H1 (cell line): Measurements from ENCODE around the gene LRRC2. TPM values are rescaled to one million over a fixed set of nuclear protein-coding genes. Genes with fewer than 3 reads are reported as not detected.

ENCODE experiments used
- CTCF ChIA-PET: fragments of 300-600 bp; sonication (Branson Sonifier 250); formaldehyde crosslinking; loops from one replicate; lab custom pipeline; 2021; ENCODE audit not compliant: partially characterized antibody; lab: Charles Lee
- POLR2A ChIA-PET: fragments of 300-600 bp; sonication (Branson Sonifier 250); formaldehyde crosslinking; loops from one replicate; lab custom pipeline; 2021; ENCODE audit warnings: inconsistent platforms; ENCODE audit not compliant: partially characterized antibody; lab: Charles Lee
- DNase-seq, 2 experiments: peaks; one replicate each; pipeline versions ENCODE4 v3.0.0 to v3.0.0-alpha.2; 2010 to 2022; ENCODE audit warnings: low spot score in 2 of 2, low read depth in 1 of 2, mixed read lengths in 1 of 2
- FAIRE-seq: peaks from 2 replicates; lab custom pipeline; 2011; peaks lifted over from hg19 to GRCh38; lab: Jason Lieb, UNC
- H2AFZ ChIP-seq: 2 replicates; pipeline ENCODE4 v1.8.1; 2012; ENCODE audit warnings: low read length, inconsistent platforms
- H2AK5ac ChIP-seq: 2 replicates; pipeline ENCODE4 v1.6.1; 2013; ENCODE audit warnings: low read depth, low read length
- H2BK120ac ChIP-seq: replicated peaks from 2 replicates; pipeline ENCODE3; 2013; ENCODE audit warnings: low read depth, low read length, inconsistent platforms
- H2BK12ac ChIP-seq: 2 replicates; pipeline ENCODE4 v1.6.1; 2013; ENCODE audit warnings: low read depth, low read length
- H2BK15ac ChIP-seq: 2 replicates; pipeline ENCODE4 v1.6.1; 2013; ENCODE audit warnings: low read length
- H2BK20ac ChIP-seq: 2 replicates; pipeline ENCODE4 v1.6.1; 2013; ENCODE audit warnings: low read length
- H2BK5ac ChIP-seq: 2 replicates; pipeline ENCODE4 v1.6.1; 2013; ENCODE audit warnings: low read depth, low read length
- H3K14ac ChIP-seq: 2 replicates; pipeline ENCODE4 v1.6.1; 2013; ENCODE audit warnings: inconsistent platforms; ENCODE audit not compliant: insufficient read length
- H3K18ac ChIP-seq: 2 replicates; pipeline ENCODE4 v1.6.1; 2013; ENCODE audit warnings: low read length; ENCODE audit errors: extremely low read depth
- H3K23ac ChIP-seq: 2 replicates; pipeline ENCODE4 v1.6.1; 2013; ENCODE audit warnings: inconsistent platforms; ENCODE audit not compliant: insufficient read length
- H3K23me2 ChIP-seq: 2 replicates; pipeline ENCODE4 v1.6.1; 2013; ENCODE audit warnings: low read depth, low read length
- H3K27ac ChIP-seq: 2 replicates; pipeline ENCODE4 v1.6.1; 2011; ENCODE audit warnings: low read depth, low read length, inconsistent platforms
- H3K27me3 ChIP-seq, 4 experiments: replicated peaks in 1 of 4; 1 replicate in 1 of 4; 2 replicates in 3 of 4; pipeline versions ENCODE4 v1.6.1 to v1.8.1; 2011 to 2013; ENCODE audit warnings: low read length in 3 of 4, mild to moderate bottlenecking in 3 of 4, inconsistent platforms in 2 of 4, mixed read lengths in 2 of 4, moderate library complexity in 1 of 4; ENCODE audit not compliant: control insufficient read depth in 3 of 4, insufficient read depth in 3 of 4; ENCODE audit errors: extremely low read depth in 1 of 4
- H3K36me3 ChIP-seq, 4 experiments: 2 replicates each; pipeline versions ENCODE4 v1.6.1 to v1.8.1; 2011 to 2013; ENCODE audit warnings: mild to moderate bottlenecking in 4 of 4, low read length in 3 of 4, moderate library complexity in 2 of 4, control low read depth in 1 of 4, inconsistent platforms in 1 of 4; ENCODE audit not compliant: insufficient read depth in 4 of 4, control insufficient read depth in 2 of 4
- H3K4ac ChIP-seq: replicated peaks from 2 replicates; pipeline ENCODE3; 2013; ENCODE audit warnings: low read length, low read depth, mixed read lengths, inconsistent platforms; ENCODE audit not compliant: insufficient read length
- H3K4me1 ChIP-seq, 4 experiments: replicated peaks in 1 of 4; 1 replicate in 1 of 4; 2 replicates in 3 of 4; pipeline versions ENCODE4 v1.6.1 to v1.8.1; 2011 to 2013; ENCODE audit warnings: low read length in 3 of 4, inconsistent platforms in 2 of 4, mixed read lengths in 1 of 4; ENCODE audit not compliant: insufficient read depth in 4 of 4, control insufficient read depth in 3 of 4
- H3K4me2 ChIP-seq, 2 experiments: 2 replicates each; pipeline versions ENCODE4 v1.6.1 to v1.8.1; 2011 to 2013; ENCODE audit warnings: low read depth in 2 of 2, low read length in 2 of 2, control low read depth in 1 of 2, inconsistent platforms in 1 of 2, mild to moderate bottlenecking in 1 of 2; ENCODE audit not compliant: insufficient read depth in 1 of 2
- H3K4me3 ChIP-seq, 4 experiments: fragments of 200-600, 300-600 bp in 1 of 4; sonication (generic), shearing (Covaris generic), sonication (Bioruptor Twin) in 1 of 4; 2 replicates each; pipeline versions ENCODE4 v1.5.1 to v1.8.1; 2011 to 2016; ENCODE audit warnings: low read length in 4 of 4, low read depth in 3 of 4, control low read depth in 2 of 4, inconsistent platforms in 2 of 4, mild to moderate bottlenecking in 2 of 4, mixed read lengths in 1 of 4, moderate library complexity in 1 of 4; ENCODE audit not compliant: insufficient read depth in 2 of 4; ENCODE audit errors: extremely low read depth in 1 of 4
- H3K56ac ChIP-seq: replicated peaks from 2 replicates; pipeline ENCODE3; 2013; ENCODE audit warnings: low read depth, mild to moderate bottlenecking, mixed read lengths, low read length, inconsistent platforms; ENCODE audit not compliant: insufficient read length
- H3K79me1 ChIP-seq: 2 replicates; pipeline ENCODE4 v1.6.1; 2013; ENCODE audit warnings: low read depth, low read length, control low read depth
- H3K79me2 ChIP-seq, 2 experiments: 2 replicates each; pipeline versions ENCODE4 v1.6.1 to v1.8.1; 2012 to 2013; ENCODE audit warnings: low read length in 2 of 2, mild to moderate bottlenecking in 2 of 2, inconsistent platforms in 1 of 2; ENCODE audit not compliant: insufficient read depth in 2 of 2, control insufficient read depth in 1 of 2
- H3K9ac ChIP-seq, 4 experiments: replicated peaks in 1 of 4; 1 replicate in 1 of 4; 2 replicates in 3 of 4; pipeline versions ENCODE4 v1.6.1 to v1.8.1; 2011 to 2013; ENCODE audit warnings: low read depth in 3 of 4, low read length in 3 of 4, control low read depth in 2 of 4, mild to moderate bottlenecking in 2 of 4, moderate library complexity in 2 of 4, inconsistent platforms in 1 of 4; ENCODE audit errors: extremely low read depth in 1 of 4
- H3K9me3 ChIP-seq, 2 experiments: 2 replicates each; pipeline versions ENCODE4 v1.6.1 to v1.8.1; 2012 to 2013; ENCODE audit warnings: mild to moderate bottlenecking in 2 of 2, moderate library complexity in 2 of 2, control low read depth in 1 of 2, inconsistent platforms in 1 of 2, low read depth in 1 of 2, low read length in 1 of 2, mixed read lengths in 1 of 2; ENCODE audit not compliant: insufficient read depth in 2 of 2
- H4K20me1 ChIP-seq, 2 experiments: replicated peaks in 1 of 2; 2 replicates each; pipeline versions ENCODE3 to v1.8.1; 2011 to 2013; ENCODE audit warnings: inconsistent platforms in 2 of 2, low read length in 2 of 2, mild to moderate bottlenecking in 1 of 2; ENCODE audit not compliant: insufficient read depth in 2 of 2, control insufficient read depth in 1 of 2
- H4K5ac ChIP-seq: 2 replicates; pipeline ENCODE4 v1.6.1; 2013; ENCODE audit warnings: low read length, low read depth, mixed read lengths, inconsistent platforms; ENCODE audit not compliant: insufficient read length
- H4K8ac ChIP-seq: 2 replicates; pipeline ENCODE4 v1.8.0; 2013; ENCODE audit warnings: mild to moderate bottlenecking, moderate library complexity, low read length, inconsistent platforms; ENCODE audit not compliant: insufficient read depth; ENCODE audit errors: extremely low read depth
- H4K91ac ChIP-seq: replicated peaks from 2 replicates; pipeline ENCODE3; 2013; ENCODE audit warnings: low read length, mixed read lengths, inconsistent platforms; ENCODE audit not compliant: insufficient read length
- CEBPB ChIP-seq: IDR thresholded peaks from 2 replicates; pipeline ENCODE4 v1.6.1; 2012; ENCODE audit warnings: low read depth, low read length
- E2F6 ChIP-seq: IDR thresholded peaks from 2 replicates; pipeline ENCODE4 v1.6.1; 2012; ENCODE audit warnings: inconsistent platforms
- HDAC6 ChIP-seq: IDR thresholded peaks from one replicate; pipeline ENCODE4 v1.7.1; 2012; ENCODE audit warnings: low read depth, mild to moderate bottlenecking, inconsistent platforms, low read length, moderate library complexity
- WGBS, 2 experiments: shearing (Covaris generic) in 1 of 2; methylation state at CpG; one replicate each; pipeline versions ENCODE4 v1.1.6 to v1.1.7; 2013 to 2015; ENCODE audit warnings: low lambda C conversion rate in 2 of 2, mixed read lengths in 2 of 2, inconsistent platforms in 1 of 2, low coverage in 1 of 2, missing lambda C conversion rate in 1 of 2; ENCODE audit not compliant: insufficient replicate concordance in 2 of 2, insufficient coverage in 1 of 2, insufficient read length in 1 of 2; ENCODE audit errors: extremely low coverage in 1 of 2, missing lambda C conversion rate in 1 of 2; 5-methylcytosine and 5-hydroxymethylcytosine counted together
- polyA plus RNA-seq, 7 experiments: library from polyadenylated mRNA; depleted of rRNA in 3 of 7; stranded (reverse) in 5 of 7; unstranded in 2 of 7; fragments of >200 nt in 5 of 7; fragments of 200-250 nt in 2 of 7; gene quantifications; 1 replicate in 5 of 7; 2 replicates in 1 of 7; 4 replicates in 1 of 7; pipeline versions ENCODE4 v1.2.1 to v1.2.3, GENCODE V29; 2011 to 2013; ENCODE audit warnings: missing spikeins in 2 of 7, mixed read lengths in 2 of 7
- total RNA-seq: library from RNA; stranded (reverse); fragmentation: NEBNext Ultra II Directional; extraction: Animal tissue kit (Norgen Biotek cat#: 25700); gene quantifications from 2 replicates; pipeline ENCODE4 v1.2.1, GENCODE V29; 2021

The LRRC2 gene
- total and polyA plus RNA-seq, 2 of the 8 experiments (the other 6 are each of a cell fraction or from before 2014, with no cell fraction given) = 1.4 to 6.4 TPM

- no peak overlapping the region for H3K9ac ChIP-seq
- H3K4ac ChIP-seq = no peak overlapping the region
- H3K56ac ChIP-seq = no peak overlapping the region
- no peak overlapping the region for H3K4me3 ChIP-seq
- no peaks in the 10 kb centered on the region for H3K4me1 ChIP-seq
- no peaks in the 10 kb centered on the region for H3K79me2 ChIP-seq
- H2BK20ac ChIP-seq = no peak overlapping the region
- H3K27me3 ChIP-seq = no peaks in the 10 kb centered on the region
- no peak overlapping the region for H3K4me2 ChIP-seq
- H4K5ac ChIP-seq = no peak overlapping the region
- H2BK120ac ChIP-seq = no peak overlapping the region
- no peak overlapping the region for H2AK5ac ChIP-seq
- H3K9me3 ChIP-seq = no peaks in the 10 kb centered on the region
- H3K23me2 ChIP-seq = peaks cover 5% of the 10 kb centered on the region; the same call in 1 of the 2 replicates
- CTCF ChIA-PET = interaction anchor here (0.6 to 2.5 kb wide), 4 partner anchors 22 to 33 kb away, joined by 3 to 7 read pairs (median 3); no protein-coding TSS in a partner anchor
- H4K20me1 ChIP-seq = no peaks in the 10 kb centered on the region
- H3K79me1 ChIP-seq = no peaks in the 10 kb centered on the region
- POLR2A ChIA-PET = interaction anchor here (1.5 kb wide), 1 partner anchor 14 kb away, joined by 3 read pairs; no protein-coding TSS in a partner anchor
- no peak overlapping the region for H2BK15ac ChIP-seq
- H3K14ac ChIP-seq = no peak overlapping the region
- H3K23ac ChIP-seq = no peak overlapping the region
- H3K18ac ChIP-seq = no peak overlapping the region
- FAIRE-seq (no peak), DNase-seq (no peak)
- H3K36me3 ChIP-seq = no peaks in the 10 kb centered on the region
- 89% methylated on average over 3 of the region's 3 CpGs; no CpG with 5 or more reads in 1 of the 2 experiments for WGBS, 2 experiments
- H2BK5ac ChIP-seq = no peak overlapping the region
- H4K8ac ChIP-seq = no peak overlapping the region
- no peak overlapping the region for H4K91ac ChIP-seq
- no peak overlapping the region for H2AFZ ChIP-seq
- H3K27ac ChIP-seq = no peak overlapping the region
- H2BK12ac ChIP-seq = no peak overlapping the region; the same call in 1 of the 2 replicates
- TF ChIP-seq CEBPB (no peak), E2F6 (no peak), HDAC6 (no peak)
Measured at GRCh38 chr3:46520531-46520930, 45.6 kb downstream of the LRRC2 start.
